H1 (cell line): ENCODE results near the gene ELP4.

Source experiments
- BRCA1 ChIP-seq: IDR thresholded peaks from 2 replicates; pipeline ENCODE4 v1.6.1; 2012; ENCODE audit warnings: low read depth, low read length, improper control_type of control experiment
- POLR2A ChIP-seq, 2 experiments: IDR thresholded peaks; 1 replicate in 1 of 2; 2 replicates in 1 of 2; pipeline ENCODE4 v1.6.1; 2011; ENCODE audit warnings: low read depth in 2 of 2, low read length in 2 of 2, mild to moderate bottlenecking in 2 of 2; ENCODE audit errors: control extremely low read depth in 1 of 2
- TF ChIP-seq, protein P1 (sequence below), 3 experiments: IDR thresholded peaks; 1 replicate in 2 of 3; 2 replicates in 1 of 3; pipeline versions ENCODE4 v1.5.1 to v1.6.1; 2011; ENCODE audit warnings: low read length in 3 of 3, mild to moderate bottlenecking in 3 of 3, inconsistent platforms in 2 of 3, low read depth in 1 of 3, moderate library complexity in 1 of 3; ENCODE audit not compliant: insufficient read depth in 1 of 3; ENCODE audit errors: control extremely low read depth in 1 of 3

GRCh38 chr11:31652528-31652927 lies 143.0 kb downstream of the ELP4 start:
- TF ChIP-seq POLR2A (IDR thresholded peaks at IDR 0.05; ENCODE audit: control extremely low read depth in 1 of 2, low read depth in 2 of 2, low read length in 2 of 2) = no peak
- no peak for TF ChIP-seq BRCA1
- TF ChIP-seq, protein P1, sequence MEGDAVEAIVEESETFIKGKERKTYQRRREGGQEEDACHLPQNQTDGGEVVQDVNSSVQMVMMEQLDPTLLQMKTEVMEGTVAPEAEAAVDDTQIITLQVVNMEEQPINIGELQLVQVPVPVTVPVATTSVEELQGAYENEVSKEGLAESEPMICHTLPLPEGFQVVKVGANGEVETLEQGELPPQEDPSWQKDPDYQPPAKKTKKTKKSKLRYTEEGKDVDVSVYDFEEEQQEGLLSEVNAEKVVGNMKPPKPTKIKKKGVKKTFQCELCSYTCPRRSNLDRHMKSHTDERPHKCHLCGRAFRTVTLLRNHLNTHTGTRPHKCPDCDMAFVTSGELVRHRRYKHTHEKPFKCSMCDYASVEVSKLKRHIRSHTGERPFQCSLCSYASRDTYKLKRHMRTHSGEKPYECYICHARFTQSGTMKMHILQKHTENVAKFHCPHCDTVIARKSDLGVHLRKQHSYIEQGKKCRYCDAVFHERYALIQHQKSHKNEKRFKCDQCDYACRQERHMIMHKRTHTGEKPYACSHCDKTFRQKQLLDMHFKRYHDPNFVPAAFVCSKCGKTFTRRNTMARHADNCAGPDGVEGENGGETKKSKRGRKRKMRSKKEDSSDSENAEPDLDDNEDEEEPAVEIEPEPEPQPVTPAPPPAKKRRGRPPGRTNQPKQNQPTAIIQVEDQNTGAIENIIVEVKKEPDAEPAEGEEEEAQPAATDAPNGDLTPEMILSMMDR (IDR thresholded peaks at IDR 0.05; ENCODE audit: control extremely low read depth in 1 of 3, insufficient read depth in 1 of 3, low read depth in 1 of 3, low read length in 3 of 3) = no peak
